H9 (cell line): ENCODE data around the gene HP1BP3. TPM values are rescaled to one million over a fixed set of nuclear protein-coding genes. Genes with fewer than 3 reads are reported as not detected.

ENCODE experiments used
- DNase-seq: peaks from one replicate; pipeline ENCODE4 v3.0.0-alpha.2; 2017
- H2AFZ ChIP-seq: one replicate; pipeline ENCODE4 v1.6.1; 2013; ENCODE audit warnings: mild to moderate bottlenecking, low read length, control low read depth, moderate library complexity
- H2AK5ac ChIP-seq: 2 replicates; pipeline ENCODE4 v1.6.1; 2013; ENCODE audit warnings: low read length, control low read depth, mixed read lengths; ENCODE audit not compliant: insufficient read length
- H2BK120ac ChIP-seq: one replicate; pipeline ENCODE4 v1.6.1; 2013; ENCODE audit warnings: low read depth, mild to moderate bottlenecking, low read length, control low read depth, inconsistent platforms; ENCODE audit not compliant: poor library complexity, severe bottlenecking
- H2BK12ac ChIP-seq: 2 replicates; pipeline ENCODE4 v1.6.1; 2013; ENCODE audit warnings: low read length, control low read depth, mixed read lengths, low read depth; ENCODE audit not compliant: insufficient read length
- H2BK15ac ChIP-seq: 2 replicates; pipeline ENCODE4 v1.6.1; 2013; ENCODE audit warnings: low read depth, low read length, control low read depth
- H2BK20ac ChIP-seq: one replicate; pipeline ENCODE4 v1.6.1; 2013; ENCODE audit warnings: low read depth, mild to moderate bottlenecking, low read length, control low read depth, inconsistent platforms; ENCODE audit not compliant: poor library complexity, severe bottlenecking
- H2BK5ac ChIP-seq: 2 replicates; pipeline ENCODE4 v1.6.1; 2013; ENCODE audit warnings: low read length, control low read depth, mixed read lengths; ENCODE audit not compliant: insufficient read length
- H3K14ac ChIP-seq: 2 replicates; pipeline ENCODE4 v1.6.1; 2013; ENCODE audit warnings: low read length, control low read depth; ENCODE audit not compliant: insufficient read depth
- H3K18ac ChIP-seq: 2 replicates; pipeline ENCODE4 v1.6.1; 2013; ENCODE audit warnings: low read depth, mild to moderate bottlenecking, mixed read lengths, low read length, control low read depth; ENCODE audit not compliant: insufficient read length
- H3K23ac ChIP-seq: 2 replicates; pipeline ENCODE4 v1.6.1; 2013; ENCODE audit warnings: low read length, control low read depth, mixed read lengths, low read depth; ENCODE audit not compliant: insufficient read length
- H3K23me2 ChIP-seq: 2 replicates; pipeline ENCODE4 v1.6.1; 2013; ENCODE audit warnings: low read depth, mild to moderate bottlenecking, mixed read lengths, low read length, control low read depth; ENCODE audit not compliant: insufficient read length, poor library complexity, severe bottlenecking
- H3K27ac ChIP-seq: 2 replicates; pipeline ENCODE4 v1.5.1; 2013; ENCODE audit warnings: low read length, control low read depth, mixed read lengths, low read depth; ENCODE audit not compliant: insufficient read length
- H3K27me3 ChIP-seq: 2 replicates; pipeline ENCODE4 v1.6.1; 2013; ENCODE audit warnings: low read length, control low read depth, inconsistent platforms; ENCODE audit not compliant: insufficient read depth
- H3K4ac ChIP-seq: 2 replicates; pipeline ENCODE4 v1.6.1; 2013; ENCODE audit warnings: low read depth, mild to moderate bottlenecking, control low read depth, inconsistent platforms, low read length, moderate library complexity
- H3K4me1 ChIP-seq: 2 replicates; pipeline ENCODE4 v1.6.1; 2013; ENCODE audit warnings: low read length, control low read depth, inconsistent platforms; ENCODE audit not compliant: insufficient read depth
- H3K4me2 ChIP-seq: 2 replicates; pipeline ENCODE4 v1.6.1; 2013; ENCODE audit warnings: low read length, control low read depth, mixed read lengths; ENCODE audit not compliant: insufficient read length, insufficient read depth
- H3K56ac ChIP-seq: 2 replicates; pipeline ENCODE4 v1.6.1; 2013; ENCODE audit warnings: low read depth, mild to moderate bottlenecking, mixed read lengths, low read length, control low read depth; ENCODE audit not compliant: insufficient read length
- H3K79me1 ChIP-seq: 2 replicates; pipeline ENCODE4 v1.6.1; 2013; ENCODE audit warnings: low read depth, mild to moderate bottlenecking, moderate library complexity, low read length, control low read depth, inconsistent platforms; ENCODE audit not compliant: insufficient read depth, poor library complexity, severe bottlenecking
- H3K79me2 ChIP-seq: 2 replicates; pipeline ENCODE4 v1.6.1; 2013; ENCODE audit warnings: low read length, control low read depth, inconsistent platforms; ENCODE audit not compliant: insufficient read depth
- H3K9ac ChIP-seq: 2 replicates; pipeline ENCODE4 v1.6.1; 2013; ENCODE audit warnings: low read length, control low read depth, mixed read lengths; ENCODE audit not compliant: insufficient read length; ENCODE audit errors: extremely low read depth
- H3K9me3 ChIP-seq: one replicate; pipeline ENCODE4 v1.6.1; 2013; ENCODE audit warnings: low read depth, low read length, inconsistent platforms; ENCODE audit not compliant: control insufficient read depth
- H3T11ph ChIP-seq: one replicate; pipeline ENCODE4 v1.6.1; 2013; ENCODE audit warnings: mild to moderate bottlenecking, low read length, control low read depth, inconsistent platforms
- H4K20me1 ChIP-seq: one replicate; pipeline ENCODE4 v1.6.1; 2013; ENCODE audit not compliant: control insufficient read depth, insufficient read length, insufficient read depth
- H4K5ac ChIP-seq: 2 replicates; pipeline ENCODE4 v1.6.1; 2013; ENCODE audit warnings: low read depth, mild to moderate bottlenecking, mixed read lengths, low read length, control low read depth; ENCODE audit not compliant: insufficient read length
- H4K8ac ChIP-seq: replicated peaks from 2 replicates; pipeline ENCODE4 v1.6.1; 2013; ENCODE audit warnings: low read length, control low read depth, mixed read lengths, low read depth; ENCODE audit not compliant: insufficient read length
- H4K91ac ChIP-seq: 2 replicates; pipeline ENCODE4 v1.6.1; 2013; ENCODE audit warnings: low read depth, mild to moderate bottlenecking, moderate library complexity, mixed read lengths, low read length, control low read depth; ENCODE audit not compliant: insufficient read length
- H3K27ac Mint-ChIP-seq, 3 experiments: 2 replicates in 2 of 3; 3 replicates in 1 of 3; pipeline ENCODE4 v1.8.0; 2020 to 2021; ENCODE audit warnings: mixed read lengths in 3 of 3, mild to moderate bottlenecking in 1 of 3, moderate library complexity in 1 of 3
- H3K27me3 Mint-ChIP-seq: 2 replicates; pipeline ENCODE4 v1.8.0; 2021; ENCODE audit warnings: low read depth, mild to moderate bottlenecking, moderate library complexity, mixed read lengths
- H3K36me3 Mint-ChIP-seq, 3 experiments: 2 replicates in 2 of 3; 3 replicates in 1 of 3; pipeline ENCODE4 v1.8.0; 2020 to 2021; ENCODE audit warnings: low read depth in 3 of 3, mixed read lengths in 3 of 3; ENCODE audit not compliant: insufficient read depth in 1 of 3
- H3K4me1 Mint-ChIP-seq, 2 experiments: 2 replicates each; pipeline ENCODE4 v1.8.0; 2020; ENCODE audit warnings: mixed read lengths in 2 of 2
- H3K4me3 Mint-ChIP-seq, 2 experiments: 2 replicates in 1 of 2; 3 replicates in 1 of 2; pipeline ENCODE4 v1.8.0; 2020 to 2021; ENCODE audit warnings: mild to moderate bottlenecking in 2 of 2, mixed read lengths in 2 of 2, moderate library complexity in 1 of 2
- H3K9me3 Mint-ChIP-seq, 2 experiments: 2 replicates in 1 of 2; 3 replicates in 1 of 2; pipeline ENCODE4 v1.8.0; 2020; ENCODE audit warnings: mild to moderate bottlenecking in 2 of 2, mixed read lengths in 2 of 2, moderate library complexity in 1 of 2
- CTCF ChIP-seq: fragments of 200-600 bp; sonication (generic); conservative IDR thresholded peaks from 3 replicates; pipeline ENCODE4 v1.8.0; 2021; ENCODE audit warnings: antibody characterized with exemption, mild to moderate bottlenecking
- WGBS: extraction: QIAGEN DNeasy Blood & Tissue Kit; methylation state at CpG from one replicate; pipeline ENCODE4 v1.1.7; 2013; ENCODE audit warnings: missing lambda C conversion rate, low lambda C conversion rate, mixed read lengths; ENCODE audit not compliant: insufficient read length; ENCODE audit errors: extremely low coverage; 5-methylcytosine and 5-hydroxymethylcytosine counted together
- total RNA-seq: library from RNA; stranded (reverse); gene quantifications from 2 replicates; pipeline ENCODE4 v1.2.1, GENCODE V29; 2021

The HP1BP3 gene
- total RNA-seq, 1 experiment from 2014 or later = 127 TPM

GRCh38 chr1:20834192-20834591 is 47.1 kb upstream of the HP1BP3 start:
- Mint-ChIP-seq H3K36me3 (peaks cover 15 to 35% (median 22%) of the 10 kb centered on the region in 3 experiments; a peak in 6 of 7 replicates), H3K4me1 (no peaks in the 10 kb centered on the region), H3K4me3 (no peak overlapping the region), H3K9me3 (peaks cover 0 to 2% of the 10 kb centered on the region in 2 experiments; a peak in 4 of 5 replicates), H3K27me3 (no peaks in the 10 kb centered on the region), H3K27ac (no peak overlapping the region)
- no peak for DNase-seq
- Histone ChIP-seq H4K20me1 (no peaks in the 10 kb centered on the region), H3K4me2 (no peak overlapping the region), H3T11ph (no peak overlapping the region), H3K14ac (no peak overlapping the region), H2AFZ (no peak overlapping the region), H3K4me1 (no peaks in the 10 kb centered on the region), H3K79me2 (no peaks in the 10 kb centered on the region), H3K23me2 (no peaks in the 10 kb centered on the region), H2BK20ac (no peak overlapping the region), H4K91ac (no peak overlapping the region), H3K18ac (no peak overlapping the region), H3K9ac (no peak overlapping the region), H3K79me1 (no peaks in the 10 kb centered on the region), H2BK120ac (no peak overlapping the region), H4K8ac (no peak overlapping the region), H3K27ac (no peak overlapping the region), H3K4ac (no peak overlapping the region), H2BK15ac (no peak overlapping the region), H3K23ac (no peak overlapping the region), H2BK12ac (no peak overlapping the region), H3K56ac (no peak overlapping the region), H2BK5ac (no peak overlapping the region), H3K9me3 (no peaks in the 10 kb centered on the region), H3K27me3 (no peaks in the 10 kb centered on the region), H2AK5ac (no peak overlapping the region), H4K5ac (no peak overlapping the region)
- WGBS = no CpG with 5 or more reads among the region's 1 CpG
- TF ChIP-seq CTCF = no peak
